H1 (cell line): ENCODE data around the gene CRK.

Source experiments
- BACH1 ChIP-seq: IDR thresholded peaks from 2 replicates; pipeline ENCODE4 v1.6.1; 2012; ENCODE audit warnings: low read length, improper control_type of control experiment
- CBX8 ChIP-seq: fragments of 300-800, 300-1000 bp; sonication (generic); IDR thresholded peaks from 2 replicates; pipeline ENCODE4 v1.7.1; 2016; ENCODE audit warnings: low read depth, low read length, borderline replicate concordance
- CREB1 ChIP-seq: IDR thresholded peaks from 2 replicates; pipeline ENCODE4 v1.6.1; 2012; ENCODE audit warnings: inconsistent platforms
- EP300 ChIP-seq, 2 experiments: IDR thresholded peaks; 1 replicate in 1 of 2; 2 replicates in 1 of 2; pipeline ENCODE4 v1.6.1; 2011 to 2012; ENCODE audit warnings: low read depth in 2 of 2, low read length in 2 of 2, mild to moderate bottlenecking in 2 of 2, borderline replicate concordance in 1 of 2, inconsistent platforms in 1 of 2, moderate library complexity in 1 of 2
- EZH2 ChIP-seq: fragments of 200-600 bp; sonication (generic); IDR thresholded peaks from 2 replicates; pipeline ENCODE4 v1.7.1; 2012; ENCODE audit warnings: low read depth, mild to moderate bottlenecking, moderate library complexity, low read length, inconsistent platforms; ENCODE audit not compliant: severe bottlenecking
- HDAC2 ChIP-seq, 2 experiments: fragments of 300-600 bp in 1 of 2; sonication (generic) in 1 of 2; IDR thresholded peaks; 2 replicates each; pipeline ENCODE4 v1.6.1; 2011 to 2012; ENCODE audit warnings: low read depth in 2 of 2, low read length in 2 of 2, mild to moderate bottlenecking in 2 of 2, moderate library complexity in 2 of 2, borderline replicate concordance in 1 of 2, inconsistent platforms in 1 of 2
- JUND ChIP-seq: IDR thresholded peaks from 2 replicates; pipeline ENCODE4 v1.6.1; 2011; ENCODE audit warnings: mild to moderate bottlenecking, improper control_type of control experiment, low read length
- RAD21 ChIP-seq, 2 experiments: IDR thresholded peaks in 1 of 2; conservative IDR thresholded peaks in 1 of 2; 2 replicates each; pipeline ENCODE4 v1.6.1; 2011; ENCODE audit warnings: low read depth in 2 of 2, low read length in 2 of 2, improper control_type of control experiment in 1 of 2, inconsistent platforms in 1 of 2, mild to moderate bottlenecking in 1 of 2, moderate library complexity in 1 of 2
- SAP30 ChIP-seq: fragments of 300-600 bp; sonication (generic); IDR thresholded peaks from 2 replicates; pipeline ENCODE4 v1.7.1; 2012; ENCODE audit warnings: low read length, moderate library complexity, mild to moderate bottlenecking, inconsistent platforms; ENCODE audit not compliant: insufficient read depth, insufficient replicate concordance
- TEAD4 ChIP-seq: IDR thresholded peaks from 2 replicates; pipeline ENCODE4 v1.6.1; 2012; ENCODE audit warnings: low read depth, low read length, inconsistent platforms, mixed read lengths
- TF ChIP-seq, protein P1 (sequence below), 3 experiments: IDR thresholded peaks; 1 replicate in 2 of 3; 2 replicates in 1 of 3; pipeline versions ENCODE4 v1.5.1 to v1.6.1; 2011; ENCODE audit warnings: low read length in 3 of 3, mild to moderate bottlenecking in 3 of 3, inconsistent platforms in 2 of 3, low read depth in 1 of 3, moderate library complexity in 1 of 3; ENCODE audit not compliant: insufficient read depth in 1 of 3; ENCODE audit errors: control extremely low read depth in 1 of 3
- TF ChIP-seq, protein P2 (sequence below): IDR thresholded peaks from 2 replicates; pipeline ENCODE4 v1.6.1; 2012; ENCODE audit warnings: inconsistent platforms

DNA sequence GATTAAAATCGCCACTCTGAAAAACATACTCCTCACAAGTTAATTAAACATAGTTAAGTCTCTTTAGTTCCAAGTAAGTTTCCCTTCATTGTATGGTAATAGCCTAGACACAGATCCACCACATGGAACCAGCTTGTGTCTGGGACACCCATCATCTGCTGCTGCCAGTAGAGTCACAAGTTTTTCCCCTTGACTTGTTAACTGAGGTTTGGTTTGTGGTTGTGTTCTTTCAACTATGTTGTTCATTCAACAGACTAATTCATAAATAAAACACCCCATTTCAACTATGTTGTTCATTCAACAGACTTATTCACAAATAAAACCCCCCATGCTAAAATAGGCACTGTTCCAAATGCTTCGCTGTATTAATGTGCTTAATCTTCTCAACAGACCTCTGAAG, 80.4 kb downstream of the CRK start:
- TF ChIP-seq, protein P1, sequence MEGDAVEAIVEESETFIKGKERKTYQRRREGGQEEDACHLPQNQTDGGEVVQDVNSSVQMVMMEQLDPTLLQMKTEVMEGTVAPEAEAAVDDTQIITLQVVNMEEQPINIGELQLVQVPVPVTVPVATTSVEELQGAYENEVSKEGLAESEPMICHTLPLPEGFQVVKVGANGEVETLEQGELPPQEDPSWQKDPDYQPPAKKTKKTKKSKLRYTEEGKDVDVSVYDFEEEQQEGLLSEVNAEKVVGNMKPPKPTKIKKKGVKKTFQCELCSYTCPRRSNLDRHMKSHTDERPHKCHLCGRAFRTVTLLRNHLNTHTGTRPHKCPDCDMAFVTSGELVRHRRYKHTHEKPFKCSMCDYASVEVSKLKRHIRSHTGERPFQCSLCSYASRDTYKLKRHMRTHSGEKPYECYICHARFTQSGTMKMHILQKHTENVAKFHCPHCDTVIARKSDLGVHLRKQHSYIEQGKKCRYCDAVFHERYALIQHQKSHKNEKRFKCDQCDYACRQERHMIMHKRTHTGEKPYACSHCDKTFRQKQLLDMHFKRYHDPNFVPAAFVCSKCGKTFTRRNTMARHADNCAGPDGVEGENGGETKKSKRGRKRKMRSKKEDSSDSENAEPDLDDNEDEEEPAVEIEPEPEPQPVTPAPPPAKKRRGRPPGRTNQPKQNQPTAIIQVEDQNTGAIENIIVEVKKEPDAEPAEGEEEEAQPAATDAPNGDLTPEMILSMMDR (IDR thresholded peaks at IDR 0.05; ENCODE audit: control extremely low read depth in 1 of 3, insufficient read depth in 1 of 3, low read depth in 1 of 3, low read length in 3 of 3) = no peak
- no peak for TF ChIP-seq JUND
- TF ChIP-seq BACH1 = no peak
- TF ChIP-seq, protein P2, sequence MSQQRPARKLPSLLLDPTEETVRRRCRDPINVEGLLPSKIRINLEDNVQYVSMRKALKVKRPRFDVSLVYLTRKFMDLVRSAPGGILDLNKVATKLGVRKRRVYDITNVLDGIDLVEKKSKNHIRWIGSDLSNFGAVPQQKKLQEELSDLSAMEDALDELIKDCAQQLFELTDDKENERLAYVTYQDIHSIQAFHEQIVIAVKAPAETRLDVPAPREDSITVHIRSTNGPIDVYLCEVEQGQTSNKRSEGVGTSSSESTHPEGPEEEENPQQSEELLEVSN = no peak
- no peak for TF ChIP-seq TEAD4
- no peak for TF ChIP-seq HDAC2 (IDR thresholded peaks at IDR 0.05; ENCODE audit: borderline replicate concordance in 1 of 2, low read depth in 2 of 2, low read length in 2 of 2)
- no peak for TF ChIP-seq RAD21 (IDR thresholded peaks at IDR 0.05 in 1 of 2, conservative IDR thresholded peaks at IDR 0.05 in 1 of 2; ENCODE audit: low read depth in 2 of 2, low read length in 2 of 2)
- no peak for TF ChIP-seq CREB1
- no peak for TF ChIP-seq CBX8
- TF ChIP-seq EP300 (IDR thresholded peaks at IDR 0.05; ENCODE audit: borderline replicate concordance in 1 of 2, low read depth in 2 of 2, low read length in 2 of 2) = no peak
- TF ChIP-seq EZH2 = no peak
- TF ChIP-seq SAP30 = no peak
